ENCODE data around the gene NEDD8.

NEDD8 gene

DNA sequence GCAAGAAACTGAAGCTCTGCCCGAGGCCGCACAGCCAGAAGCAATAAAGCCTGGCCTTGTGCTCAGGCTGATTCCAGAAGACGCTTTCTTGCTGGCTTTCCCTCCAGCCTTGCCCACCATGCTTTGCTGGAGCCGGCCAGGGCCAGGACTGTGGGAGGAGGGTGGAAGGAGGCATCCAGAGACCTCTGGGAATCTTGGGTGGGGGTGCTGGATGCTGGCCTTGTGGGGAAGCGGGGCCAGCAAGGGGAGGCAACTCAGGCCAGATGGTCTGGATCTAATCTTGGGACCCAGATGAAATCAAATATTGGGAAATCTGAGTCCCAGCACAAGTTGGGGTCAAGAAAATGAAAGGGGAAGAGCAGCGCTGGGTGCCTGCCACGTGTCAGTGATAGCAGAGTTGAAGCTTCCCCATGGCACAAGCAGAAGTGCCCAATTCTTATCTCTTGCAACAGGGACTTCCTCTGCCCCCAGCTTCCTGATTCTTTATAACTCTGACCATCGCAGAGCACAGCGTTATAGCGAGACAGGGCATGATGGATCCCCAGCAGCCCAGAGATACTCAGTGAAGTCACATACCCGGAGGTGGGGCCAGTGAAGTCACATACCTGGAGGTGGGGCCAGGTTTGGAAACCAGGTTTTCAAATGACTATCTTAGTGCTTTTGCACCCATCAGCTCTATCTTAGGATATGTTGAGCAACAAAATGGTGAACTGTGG lies 45.6 kb upstream of the NEDD8 start:
- Histone ChIP-seq H3K4me1 (peaks cover 2% of the 10 kb centered on the region; the same call in 1 of the 2 replicates), H3K36me3 (no peaks in the 10 kb centered on the region), H3K9me3 (no peaks in the 10 kb centered on the region), H3K27me3 (no peaks in the 10 kb centered on the region), H3K4me3 (ENCODE audit: low read depth, low read length) (no peak overlapping the region)
- DNase-seq, result no peak
- TF ChIP-seq, protein P1, sequence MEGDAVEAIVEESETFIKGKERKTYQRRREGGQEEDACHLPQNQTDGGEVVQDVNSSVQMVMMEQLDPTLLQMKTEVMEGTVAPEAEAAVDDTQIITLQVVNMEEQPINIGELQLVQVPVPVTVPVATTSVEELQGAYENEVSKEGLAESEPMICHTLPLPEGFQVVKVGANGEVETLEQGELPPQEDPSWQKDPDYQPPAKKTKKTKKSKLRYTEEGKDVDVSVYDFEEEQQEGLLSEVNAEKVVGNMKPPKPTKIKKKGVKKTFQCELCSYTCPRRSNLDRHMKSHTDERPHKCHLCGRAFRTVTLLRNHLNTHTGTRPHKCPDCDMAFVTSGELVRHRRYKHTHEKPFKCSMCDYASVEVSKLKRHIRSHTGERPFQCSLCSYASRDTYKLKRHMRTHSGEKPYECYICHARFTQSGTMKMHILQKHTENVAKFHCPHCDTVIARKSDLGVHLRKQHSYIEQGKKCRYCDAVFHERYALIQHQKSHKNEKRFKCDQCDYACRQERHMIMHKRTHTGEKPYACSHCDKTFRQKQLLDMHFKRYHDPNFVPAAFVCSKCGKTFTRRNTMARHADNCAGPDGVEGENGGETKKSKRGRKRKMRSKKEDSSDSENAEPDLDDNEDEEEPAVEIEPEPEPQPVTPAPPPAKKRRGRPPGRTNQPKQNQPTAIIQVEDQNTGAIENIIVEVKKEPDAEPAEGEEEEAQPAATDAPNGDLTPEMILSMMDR (IDR thresholded peaks at IDR 0.05; ENCODE audit: low read depth, low read length), result no peak

DNA sequence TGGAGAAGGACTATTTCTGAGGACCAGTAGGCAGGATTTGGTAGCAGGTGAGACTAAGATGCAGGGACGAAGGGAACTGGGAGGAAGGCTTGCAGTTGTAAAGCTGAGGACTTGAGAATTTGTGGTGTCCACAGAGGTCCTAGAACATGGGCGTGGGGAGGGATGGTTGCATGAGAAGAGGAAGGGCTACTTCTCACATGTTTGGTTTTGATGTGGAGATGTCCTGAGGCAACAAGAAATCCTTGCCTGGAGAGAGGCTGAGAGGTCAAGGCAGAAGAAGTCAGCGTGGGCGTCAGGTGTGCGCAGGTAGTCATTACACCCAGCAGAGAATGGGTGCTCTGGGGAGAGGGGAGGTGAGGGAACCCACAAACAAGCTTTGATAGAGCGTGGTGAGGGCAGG lies 44.9 kb upstream of the NEDD8 start:
- TF ChIP-seq, protein P1 (IDR thresholded peaks at IDR 0.05; ENCODE audit: low read depth, low read length), result no peak

DNA sequence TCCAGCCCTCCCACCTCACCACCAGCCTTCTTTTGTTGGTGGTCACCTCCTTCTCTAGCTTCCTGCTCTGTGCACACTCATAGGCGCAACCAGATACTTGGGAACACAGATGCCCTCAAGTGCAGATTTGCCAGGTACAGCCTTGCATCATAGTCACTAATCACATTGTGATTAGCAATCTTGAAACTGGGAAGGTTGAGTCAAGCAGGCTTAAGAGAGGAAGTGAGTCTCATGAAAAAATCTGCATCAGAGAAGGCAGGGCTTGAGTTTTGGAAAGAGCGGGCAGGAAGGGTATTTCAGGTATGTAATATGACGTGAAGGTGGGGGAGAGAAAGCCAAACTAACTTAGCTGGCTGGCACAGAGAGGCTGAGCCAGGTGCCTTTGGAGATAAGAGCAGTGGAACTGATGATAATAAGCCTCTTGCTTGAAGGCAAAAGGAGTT lies 42.0 kb upstream of the NEDD8 start:
- H3K9me3 ChIP-seq, result no peaks in the 10 kb centered on the region
- H3K36me3 ChIP-seq, result no peaks in the 10 kb centered on the region
- TF ChIP-seq, protein P1 (IDR thresholded peaks at IDR 0.05; ENCODE audit: low read depth, low read length), result no peak
- H3K4me1 ChIP-seq, result peaks cover under 1% of the 10 kb centered on the region; the same call in 1 of the 2 replicates
- no peak for DNase-seq
- no peak overlapping the region for H3K4me3 ChIP-seq (ENCODE audit: low read depth, low read length)
- no peaks in the 10 kb centered on the region for H3K27me3 ChIP-seq

More for the DNA sequence above, 44.9 kb upstream of the NEDD8 start:
- Histone ChIP-seq H3K4me1 (peaks cover 2% of the 10 kb centered on the region; the same call in 1 of the 2 replicates), H3K36me3 (no peaks in the 10 kb centered on the region), H3K4me3 (ENCODE audit: low read depth, low read length) (no peak overlapping the region), H3K27me3 (no peaks in the 10 kb centered on the region), H3K9me3 (no peaks in the 10 kb centered on the region)
- DNase-seq, result no peak

DNA sequence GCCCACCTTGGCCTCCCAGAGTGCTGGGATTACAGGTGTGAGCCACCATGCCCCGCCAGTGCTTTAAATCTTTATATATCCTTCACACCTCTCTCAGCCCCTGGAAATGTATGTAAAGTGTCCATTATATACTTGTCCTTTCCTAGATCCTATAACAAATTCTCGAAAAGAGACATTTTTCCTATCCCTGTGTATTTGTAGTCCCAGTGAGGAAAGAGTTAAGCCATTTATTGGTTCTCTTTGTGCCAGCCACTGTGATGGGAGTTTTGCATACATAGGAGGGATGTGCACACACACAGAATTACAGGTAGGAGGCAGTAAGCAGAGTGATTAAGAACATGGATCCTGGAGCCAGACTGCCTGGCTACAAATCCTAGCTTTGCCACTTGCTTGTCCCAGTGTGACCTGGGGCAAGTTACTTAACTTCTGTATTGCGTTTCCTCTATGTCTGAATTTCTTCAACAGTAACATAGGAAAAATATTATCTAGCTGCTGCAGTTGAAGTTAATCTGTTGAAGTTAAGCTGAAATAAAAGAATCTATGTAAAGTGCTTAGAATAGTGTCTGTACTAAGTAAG lies 41.3 kb upstream of the NEDD8 start:
- DNase-seq, result no peak
- H3K4me3 ChIP-seq (ENCODE audit: low read depth, low read length), result no peak overlapping the region
- TF ChIP-seq, protein P1 (IDR thresholded peaks at IDR 0.05; ENCODE audit: low read depth, low read length), result peak; percentile 31
- H3K4me1 ChIP-seq, result no peaks in the 10 kb centered on the region
- H3K9me3 ChIP-seq, result no peaks in the 10 kb centered on the region
- H3K27me3 ChIP-seq, result no peaks in the 10 kb centered on the region
- H3K36me3 ChIP-seq, result no peaks in the 10 kb centered on the region

DNA sequence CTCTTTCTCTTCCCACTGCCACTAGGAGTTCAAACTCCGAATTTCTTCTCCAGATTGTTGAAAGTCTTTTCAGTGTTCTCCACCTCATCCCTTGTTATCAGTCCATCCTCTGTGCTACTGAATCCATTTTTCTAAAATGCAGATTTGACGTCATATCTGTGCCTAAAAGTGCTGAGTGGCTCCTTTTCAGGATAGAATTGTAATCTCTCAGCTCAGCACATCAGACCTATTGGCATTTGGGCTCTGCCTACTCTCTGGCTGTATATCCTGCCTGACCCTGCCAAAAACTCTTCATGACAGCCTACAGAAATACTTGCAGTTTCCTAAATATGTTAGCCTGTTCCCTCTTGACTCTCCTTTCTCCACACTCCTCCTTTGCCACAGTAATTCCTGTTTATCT lies 40.3 kb upstream of the NEDD8 start:
- no peaks in the 10 kb centered on the region for H3K9me3 ChIP-seq
- no peak overlapping the region for H3K4me3 ChIP-seq (ENCODE audit: low read depth, low read length)
- no peaks in the 10 kb centered on the region for H3K27me3 ChIP-seq
- H3K36me3 ChIP-seq, result no peaks in the 10 kb centered on the region
- H3K4me1 ChIP-seq, result no peaks in the 10 kb centered on the region
- no peak for DNase-seq
- TF ChIP-seq, protein P1 (IDR thresholded peaks at IDR 0.05; ENCODE audit: low read depth, low read length), result no peak

DNA sequence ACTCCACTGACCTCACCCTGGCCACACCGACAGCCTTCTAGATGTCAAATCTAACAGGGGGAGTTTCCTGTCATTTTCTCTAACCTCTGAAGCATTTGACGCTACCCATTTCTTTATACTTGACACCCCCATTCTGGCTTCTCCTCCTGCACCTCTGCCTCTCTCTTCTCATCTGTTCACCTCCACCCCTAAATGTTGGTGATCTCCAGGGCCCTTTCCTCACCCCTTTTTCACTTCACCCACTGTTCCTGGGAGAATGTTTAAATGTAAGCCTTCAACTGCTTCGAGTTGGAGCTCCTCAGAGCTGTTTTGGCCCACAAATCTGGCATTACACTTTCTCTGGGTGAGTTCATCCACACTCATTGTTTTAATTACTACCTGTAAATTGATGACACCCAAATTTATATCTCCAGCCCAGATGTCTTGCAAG lies 39.7 kb upstream of the NEDD8 start:
- H3K4me1 ChIP-seq, result no peaks in the 10 kb centered on the region
- no peaks in the 10 kb centered on the region for H3K36me3 ChIP-seq
- H3K9me3 ChIP-seq, result no peaks in the 10 kb centered on the region
- H3K4me3 ChIP-seq (ENCODE audit: low read depth, low read length), result peak overlapping the region; percentile 76
- DNase-seq, result no peak
- H3K27me3 ChIP-seq, result no peaks in the 10 kb centered on the region
- TF ChIP-seq, protein P1 (IDR thresholded peaks at IDR 0.05; ENCODE audit: low read depth, low read length), result no peak

Data from BE2C (cell line).